GM12878 (cell line): ENCODE data around the gene RPL37. TPM values are rescaled to one million over a fixed set of nuclear protein-coding genes. Genes with fewer than 3 reads are reported as not detected.

Experiments used
- ATAC-seq: fragments of 200-7000 bp; cut with Tn5 transposase; 3 replicates; pipeline ENCODE4 v1.9.1; 2020; ENCODE audit warnings: mild to moderate bottlenecking, moderate library complexity
- BruUV-seq: library from RNA; stranded (reverse); fragments of 400-500 nt; replicated peaks from 2 replicates; lab custom pipeline; 2021; lab: Mats Ljungman, UMichigan
- CTCF ChIA-PET: fragments of 300-600 bp; sonication (Branson Sonifier 250); formaldehyde crosslinking; extraction: SDS; loops from one replicate; lab custom pipeline; 2021; ENCODE audit warnings: inconsistent platforms; lab: Yijun Ruan, JAX
- POLR2A ChIA-PET: fragments of 350-600 bp; formaldehyde crosslinking; extraction: SDS; loops from one replicate; lab custom pipeline; 2021; ENCODE audit warnings: inconsistent platforms; lab: Charles Lee
- RAD21 ChIA-PET: fragments of 300-600 bp; sonication (Branson Sonifier 250); formaldehyde crosslinking; loops from one replicate; lab custom pipeline; 2023; ENCODE audit warnings: antibody characterized with exemption; ENCODE audit not compliant: unreplicated experiment; lab: Charles Lee
- SMC1A ChIA-PET: fragments of 300-600 bp; sonication (Branson Sonifier 250); formaldehyde crosslinking; loops from one replicate; lab custom pipeline; 2023; ENCODE audit not compliant: unreplicated experiment, uncharacterized antibody; lab: Charles Lee
- DNase-seq: peaks from one replicate; pipeline ENCODE4 v3.0.0-alpha.2; 2011; ENCODE audit warnings: low read depth, low spot score
- FAIRE-seq: peaks from 3 replicates; lab custom pipeline; 2011; peaks lifted over from hg19 to GRCh38; lab: Jason Lieb, UNC
- H2AFZ ChIP-seq: 2 replicates; pipeline ENCODE4 v1.6.0; 2011; ENCODE audit warnings: low read depth, low read length, control low read depth; ENCODE audit not compliant: control insufficient read depth
- H3K27ac ChIP-seq: 2 replicates; pipeline ENCODE4 v1.5.1; 2011; ENCODE audit warnings: control low read depth; ENCODE audit not compliant: control insufficient read depth, insufficient read depth
- H3K27me3 ChIP-seq, 2 experiments: replicated peaks in 1 of 2; 2 replicates each; pipeline versions ENCODE4 v1.6.0 to v1.6.1; 2011; ENCODE audit warnings: low read length in 1 of 2; ENCODE audit not compliant: control insufficient read depth in 2 of 2, insufficient read depth in 2 of 2
- H3K36me3 ChIP-seq, 2 experiments: 2 replicates each; pipeline ENCODE4 v1.5.1; 2011; ENCODE audit warnings: low read length in 1 of 2; ENCODE audit not compliant: control insufficient read depth in 2 of 2, insufficient read depth in 2 of 2
- H3K4me1 ChIP-seq: 2 replicates; pipeline ENCODE4 v1.6.1; 2011; ENCODE audit warnings: mild to moderate bottlenecking, low read length, moderate library complexity, mixed read lengths; ENCODE audit not compliant: control insufficient read depth, insufficient read depth
- H3K4me2 ChIP-seq: 2 replicates; pipeline ENCODE4 v1.6.0; 2011; ENCODE audit warnings: control low read depth; ENCODE audit not compliant: control insufficient read depth, insufficient read depth
- H3K4me3 ChIP-seq: fragments of 200-600 bp; sonication (generic); 2 replicates; pipeline ENCODE4 v1.5.1; 2016
- H3K79me2 ChIP-seq: 2 replicates; pipeline ENCODE4 v1.6.0; 2011; ENCODE audit warnings: low read length; ENCODE audit not compliant: control insufficient read depth, insufficient read depth
- H3K9ac ChIP-seq: 2 replicates; pipeline ENCODE4 v1.8.0; 2011; ENCODE audit warnings: low read length, control low read depth, mixed read lengths; ENCODE audit not compliant: control insufficient read depth, insufficient read depth
- H3K9me3 ChIP-seq: replicated peaks from 3 replicates; pipeline ENCODE4 v1.5.1; 2011; ENCODE audit warnings: mild to moderate bottlenecking, low read length; ENCODE audit not compliant: control insufficient read depth, insufficient read depth
- H4K20me1 ChIP-seq: 2 replicates; pipeline ENCODE4 v1.6.0; 2011; ENCODE audit not compliant: control insufficient read depth, insufficient read depth
- CEBPB ChIP-seq, 2 experiments: fragments of 150-350 bp in 1 of 2; IDR thresholded peaks; 2 replicates each; pipeline ENCODE4 v1.6.1; 2012 to 2014; ENCODE audit warnings: low read depth in 2 of 2, low read length in 2 of 2, borderline replicate concordance in 1 of 2, inconsistent platforms in 1 of 2
- CHD2 ChIP-seq: IDR thresholded peaks from 2 replicates; pipeline ENCODE4 v1.6.1; 2011; ENCODE audit warnings: low read depth, low read length, improper control_type of control experiment, borderline replicate concordance
- CREM ChIP-seq: IDR thresholded peaks from 2 replicates; pipeline ENCODE4 v1.6.1; 2014; ENCODE audit warnings: antibody characterized with exemption, low read depth
- HDAC6 ChIP-seq: fragments of 200-600 bp; sonication (generic); IDR thresholded peaks from one replicate; pipeline ENCODE4 v1.8.0; 2017; ENCODE audit warnings: antibody characterized with exemption; ENCODE audit not compliant: unreplicated experiment
- JUND ChIP-seq: IDR thresholded peaks from 2 replicates; pipeline ENCODE4 v1.6.1; 2012; ENCODE audit warnings: low read depth, mild to moderate bottlenecking, low read length, improper control_type of control experiment, moderate library complexity
- MEF2B ChIP-seq: fragments of 450-650 bp; IDR thresholded peaks from 2 replicates; pipeline ENCODE4 v1.6.1; 2018; ENCODE audit warnings: mild to moderate bottlenecking, moderate library complexity; ENCODE audit not compliant: partially characterized antibody, poor library complexity, severe bottlenecking
- MTA2 ChIP-seq: fragments of 450-650 bp; IDR thresholded peaks from 2 replicates; pipeline ENCODE4 v1.6.1; 2016; ENCODE audit warnings: low read depth, mild to moderate bottlenecking, moderate library complexity
- MYC ChIP-seq: IDR thresholded peaks from 2 replicates; pipeline ENCODE4 v1.6.1; 2011; ENCODE audit warnings: mild to moderate bottlenecking, low read length, moderate library complexity, inconsistent platforms; ENCODE audit not compliant: insufficient read depth, insufficient replicate concordance, insufficient read length, severe bottlenecking
- NFYA ChIP-seq: IDR thresholded peaks from 2 replicates; pipeline ENCODE4 v1.6.1; 2011; ENCODE audit warnings: low read depth, mild to moderate bottlenecking, low read length, improper control_type of control experiment, borderline replicate concordance
- RUNX3 ChIP-seq: IDR thresholded peaks from 2 replicates; pipeline ENCODE4 v1.6.1; 2012; ENCODE audit warnings: low read length, inconsistent platforms
- SIX5 ChIP-seq: IDR thresholded peaks from 2 replicates; pipeline ENCODE4 v1.6.1; 2011; ENCODE audit warnings: mild to moderate bottlenecking, low read depth, low read length, moderate library complexity; ENCODE audit not compliant: severe bottlenecking
- SRF ChIP-seq, 2 experiments: IDR thresholded peaks; 2 replicates each; pipeline ENCODE4 v1.6.1; 2011; ENCODE audit warnings: low read depth in 2 of 2, low read length in 2 of 2, mild to moderate bottlenecking in 1 of 2, moderate library complexity in 1 of 2
- TAF1 ChIP-seq: IDR thresholded peaks from 2 replicates; pipeline ENCODE4 v1.6.1; 2011; ENCODE audit warnings: mild to moderate bottlenecking, low read depth, low read length, borderline replicate concordance
- ZBED1 ChIP-seq: IDR thresholded peaks from 2 replicates; pipeline ENCODE4 v1.6.1; 2016; ENCODE audit warnings: borderline replicate concordance
- ZNF217 ChIP-seq: fragments of 450-650 bp; IDR thresholded peaks from 2 replicates; pipeline ENCODE4 v1.6.1; 2017; ENCODE audit warnings: antibody characterized with exemption, mild to moderate bottlenecking
- ZZZ3 ChIP-seq: IDR thresholded peaks from 2 replicates; pipeline ENCODE4 v1.6.1; 2011; ENCODE audit warnings: low read depth; ENCODE audit not compliant: control insufficient read depth, insufficient read length
- WGBS: methylation state at CpG from one replicate; pipeline ENCODE4 v1.1.6; 2016; ENCODE audit warnings: low lambda C conversion rate; ENCODE audit not compliant: insufficient replicate concordance, insufficient coverage; ENCODE audit errors: missing lambda C conversion rate; 5-methylcytosine and 5-hydroxymethylcytosine counted together
- in situ Hi-C: fragments of 300-500 bp; cut with MboI; formaldehyde crosslinking; loops from 9 replicates; pipeline ENCODE4 v1.14.3; 2018; ENCODE audit warnings: mixed read lengths
- intact Hi-C: fragments of 100-400 bp; cut with micrococcal nuclease; formaldehyde crosslinking; loops from one replicate; pipeline ENCODE4 v1.14.2; 2022; ENCODE audit not compliant: unreplicated experiment
- polyA plus RNA-seq, 11 experiments: library from polyadenylated mRNA; depleted of rRNA in 4 of 11; unstranded in 6 of 11; stranded (reverse) in 5 of 11; fragments of >200 nt; fragmentation: Nextera tagmentation in 4 of 11; fragmentation: Illumina TruSeq in 1 of 11; extraction: Ambion mirVana in 4 of 11; extraction: Trizol in 1 of 11; gene quantifications; 1 replicate in 1 of 11; 2 replicates in 10 of 11; pipeline versions ENCODE4 v1.2.1 to v1.2.3, GENCODE V29; 2011 to 2016; ENCODE audit warnings: inconsistent platforms in 2 of 11, missing spikeins in 2 of 11, low read depth in 1 of 11
- total RNA-seq, 4 experiments: library from RNA; depleted of rRNA in 3 of 4; stranded (reverse); fragments of >200 nt in 3 of 4; fragmentation: Illumina TruSeq in 1 of 4; extraction: Trizol in 1 of 4; gene quantifications; 2 replicates each; pipeline versions ENCODE4 v1.2.1 to v1.2.3, GENCODE V29; 2013 to 2021
- TF ChIP-seq, protein P1 (sequence below): IDR thresholded peaks from 2 replicates; pipeline ENCODE4 v1.6.1; 2011; ENCODE audit warnings: low read depth, mild to moderate bottlenecking, low read length, moderate library complexity, borderline replicate concordance; ENCODE audit errors: extremely low read depth
- TF ChIP-seq, protein P2 (sequence below): fragments of 450-650 bp; IDR thresholded peaks from 2 replicates; pipeline ENCODE4 v1.6.1; 2014; ENCODE audit warnings: mild to moderate bottlenecking

The RPL37 gene
- total and polyA plus RNA-seq, 10 of the 15 experiments (the other 5 are each of a cell fraction or from before 2014, with no cell fraction given) = 1,697 to 6,216 (median 3,013) TPM

DNA sequence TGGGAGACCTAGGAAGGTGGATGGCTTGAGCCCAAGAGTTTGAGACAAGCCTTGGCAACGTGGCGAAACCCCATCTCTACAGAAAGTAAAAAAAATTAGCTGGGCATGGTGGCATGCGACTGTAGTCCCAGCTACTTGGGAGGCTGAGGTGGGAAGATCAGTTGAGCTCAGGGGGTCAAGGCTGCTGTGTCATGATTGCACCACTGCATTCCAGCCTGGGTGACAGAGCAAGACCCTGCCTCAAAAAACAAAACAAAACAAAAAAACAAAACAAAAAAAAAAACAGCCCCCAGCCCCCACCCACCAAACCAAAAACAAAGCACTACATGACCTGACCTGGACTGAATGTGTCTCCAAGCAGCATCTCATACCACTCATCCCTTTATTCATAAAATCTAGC, 40.9 kb upstream of the RPL37 start (continued):
- TF ChIP-seq SIX5 (no peak), ZBED1 (no peak)

DNA sequence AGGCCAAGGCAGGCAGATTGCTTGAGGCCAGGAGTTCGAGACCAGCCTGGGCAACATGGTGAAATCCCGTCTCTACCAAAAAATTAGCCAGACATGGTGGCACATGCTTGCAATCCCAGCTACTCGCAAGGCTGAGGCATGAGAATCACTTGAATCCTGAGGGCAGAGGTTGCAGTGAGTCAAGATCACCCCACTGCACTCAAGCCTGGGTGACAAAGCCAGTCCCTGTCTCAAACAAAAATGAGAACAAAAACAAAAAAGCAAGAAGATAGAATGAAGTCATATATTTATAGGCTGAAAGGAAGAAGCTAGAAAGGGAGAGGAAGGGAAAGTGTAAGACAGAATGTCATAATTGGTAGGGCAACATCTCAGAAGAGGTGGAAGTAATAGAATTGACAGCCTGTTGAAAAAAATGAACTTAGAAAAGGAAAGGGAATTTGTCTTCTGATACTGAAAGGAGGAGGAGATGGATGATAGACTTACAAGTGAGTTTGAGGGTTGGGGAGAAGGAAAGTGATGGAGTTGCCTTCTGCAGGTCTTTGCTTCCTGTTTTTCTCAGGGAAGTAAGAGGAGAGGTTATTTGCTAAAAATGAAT, 38.4 kb upstream of the RPL37 start:
- Histone ChIP-seq H3K79me2 (no peaks in the 10 kb centered on the region), H3K9ac (no peak overlapping the region), H3K4me3 (no peak overlapping the region), H3K4me1 (peaks cover 6% of the 10 kb centered on the region; the same call in 1 of the 2 replicates), H2AFZ (no peak overlapping the region), H3K9me3 (no peaks in the 10 kb centered on the region; the same call in 2 of the 3 replicates), H3K27me3 (no peaks in the 10 kb centered on the region), H3K36me3 (no peaks in the 10 kb centered on the region), H3K27ac (no peak overlapping the region), H4K20me1 (no peaks in the 10 kb centered on the region), H3K4me2 (no peak overlapping the region)
- FAIRE-seq (no peak), DNase-seq (no peak), ATAC-seq (no peak)
- RAD21 ChIA-PET = no interaction called here
- BruUV-seq = no TSS peak
- in situ Hi-C loops (loop anchor here (10.0 kb wide), 1 partner anchor 1159 kb away; no protein-coding TSS in a partner anchor), intact Hi-C loops (no loop called here)
- CTCF ChIA-PET = no interaction called here
- POLR2A ChIA-PET = no interaction called here
- SMC1A ChIA-PET = interaction anchor here (0.8 to 1.9 kb wide), 2 partner anchors 38 to 39 kb away, joined by 3 to 4 read pairs; no protein-coding TSS in a partner anchor
- TF ChIP-seq ZNF217 (no peak), TAF1 (no peak), CREM (no peak), SRF (IDR thresholded peaks at IDR 0.05; ENCODE audit: low read depth in 2 of 2, low read length in 2 of 2) (no peak), HDAC6 (no peak), RUNX3 (no peak), MYC (no peak), MEF2B (no peak), CHD2 (no peak), CEBPB (IDR thresholded peaks at IDR 0.05; ENCODE audit: borderline replicate concordance in 1 of 2, low read depth in 2 of 2, low read length in 2 of 2) (no peak), NFYA (no peak), MTA2 (no peak), JUND (no peak), ZZZ3 (no peak)
- TF ChIP-seq, protein P1, sequence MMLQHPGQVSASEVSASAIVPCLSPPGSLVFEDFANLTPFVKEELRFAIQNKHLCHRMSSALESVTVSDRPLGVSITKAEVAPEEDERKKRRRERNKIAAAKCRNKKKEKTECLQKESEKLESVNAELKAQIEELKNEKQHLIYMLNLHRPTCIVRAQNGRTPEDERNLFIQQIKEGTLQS = no peak
- TF ChIP-seq, protein P2, sequence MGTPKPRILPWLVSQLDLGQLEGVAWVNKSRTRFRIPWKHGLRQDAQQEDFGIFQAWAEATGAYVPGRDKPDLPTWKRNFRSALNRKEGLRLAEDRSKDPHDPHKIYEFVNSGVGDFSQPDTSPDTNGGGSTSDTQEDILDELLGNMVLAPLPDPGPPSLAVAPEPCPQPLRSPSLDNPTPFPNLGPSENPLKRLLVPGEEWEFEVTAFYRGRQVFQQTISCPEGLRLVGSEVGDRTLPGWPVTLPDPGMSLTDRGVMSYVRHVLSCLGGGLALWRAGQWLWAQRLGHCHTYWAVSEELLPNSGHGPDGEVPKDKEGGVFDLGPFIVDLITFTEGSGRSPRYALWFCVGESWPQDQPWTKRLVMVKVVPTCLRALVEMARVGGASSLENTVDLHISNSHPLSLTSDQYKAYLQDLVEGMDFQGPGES = no peak
- 36% methylated on average over 3 of the region's 3 CpGs for WGBS
